HG03378 (cell line): ENCODE results near the gene GAB2.
"Not testable (repeated sequence)": the region's sequence is repeated elsewhere in the genome, so short reads cannot be mapped to it uniquely, and the experiment has no call there.

Experiments
- ATAC-seq: cut with Tn5 transposase; IDR thresholded peaks from one replicate; pipeline ENCODE4 v1.9.1; 2021; ENCODE audit warnings: mild to moderate bottlenecking, moderate library complexity; ENCODE audit not compliant: unreplicated experiment

The GAB2 gene

DNA sequence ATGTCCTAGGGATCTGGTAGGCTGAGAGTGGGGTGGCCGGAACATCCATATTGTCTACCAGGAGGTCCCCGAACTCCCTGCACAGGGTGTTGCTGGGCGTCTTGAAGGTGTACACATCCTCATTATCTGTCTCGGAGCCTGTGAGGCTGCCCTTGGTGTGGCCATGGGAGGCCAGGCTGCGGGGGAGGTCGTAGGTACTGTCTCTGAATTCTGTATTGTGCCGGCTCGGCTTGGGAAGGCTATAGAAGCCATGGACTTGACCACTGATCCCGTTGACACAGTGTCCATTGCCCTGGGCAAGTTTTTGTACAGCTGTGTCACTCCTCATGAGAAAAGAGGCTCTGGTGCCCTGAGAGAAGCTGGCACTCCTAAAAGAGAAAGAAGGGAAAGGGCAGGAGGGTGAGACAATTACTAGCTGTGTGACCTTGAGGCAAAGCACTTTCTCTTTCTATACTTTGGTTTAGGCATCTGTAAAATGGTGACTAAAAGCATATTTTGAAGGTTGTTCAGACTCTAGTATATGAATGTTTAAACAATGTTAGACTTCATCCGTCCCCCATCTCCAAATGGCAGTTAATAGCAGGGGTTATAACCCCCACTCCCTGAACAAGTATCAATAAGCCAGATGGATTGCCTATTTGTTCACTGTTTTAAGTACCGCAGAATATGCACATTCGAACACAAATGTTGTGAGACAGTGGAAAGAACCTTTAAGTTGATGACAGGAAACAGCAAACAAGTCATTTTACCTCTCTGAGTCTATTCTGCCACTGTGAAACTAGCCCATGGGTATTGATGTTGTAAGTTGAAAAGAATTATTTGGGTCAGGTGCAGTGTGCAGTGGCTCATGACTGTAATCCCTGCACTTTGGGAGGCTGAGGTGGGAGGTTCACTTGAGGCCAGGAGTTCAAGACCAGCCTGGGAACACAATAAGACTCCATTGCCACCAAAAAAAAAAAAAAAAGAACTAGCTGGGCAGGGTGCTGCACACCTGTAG, 190.6 kb downstream of the GAB2 start:
- ATAC-seq = no peak

DNA sequence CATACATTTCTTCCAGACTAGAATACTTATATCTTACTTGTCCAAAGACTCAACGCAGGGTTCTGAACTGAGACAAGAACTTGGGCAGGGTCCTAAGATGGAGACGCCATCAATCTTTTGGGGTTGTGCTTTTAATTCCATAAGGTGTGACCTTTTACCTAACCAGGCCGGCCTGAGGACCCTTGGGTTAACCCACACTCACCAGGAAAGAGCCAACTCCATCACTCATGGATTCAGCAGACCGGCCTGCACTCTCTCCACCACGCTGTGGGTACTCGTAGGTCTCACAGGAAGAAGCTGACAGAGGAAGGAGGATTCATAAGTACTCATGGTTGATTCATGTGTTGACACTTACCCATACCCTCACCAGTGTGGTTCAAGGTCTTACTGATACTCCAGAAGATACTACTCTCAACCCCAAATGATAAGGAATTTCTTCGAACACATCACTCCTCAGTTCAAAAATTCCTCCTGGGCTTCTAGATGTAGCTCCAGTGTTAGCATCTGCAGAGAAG, 192.7 kb downstream of the GAB2 start:
- ATAC-seq = no peak

DNA sequence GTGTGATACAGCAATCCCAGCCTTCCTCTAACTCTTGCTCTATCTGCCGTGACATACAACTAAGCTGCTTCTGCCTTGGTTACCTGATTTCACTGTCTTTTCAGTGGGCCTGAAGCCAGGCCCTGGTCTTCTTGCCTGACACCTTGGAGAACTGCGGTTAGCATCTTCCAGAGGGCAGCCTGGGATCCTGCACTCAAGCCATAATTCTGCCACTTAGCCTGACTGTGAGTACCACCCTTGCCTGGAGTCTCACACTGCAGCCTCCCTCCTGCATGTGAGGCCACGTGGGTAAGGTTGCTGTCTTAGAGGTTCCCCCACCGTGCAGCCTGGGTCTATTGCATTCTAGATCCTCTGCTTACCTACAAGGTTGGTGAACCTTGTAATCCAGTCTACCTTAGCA, 193.1 kb downstream of the GAB2 start:
- no peak for ATAC-seq

DNA sequence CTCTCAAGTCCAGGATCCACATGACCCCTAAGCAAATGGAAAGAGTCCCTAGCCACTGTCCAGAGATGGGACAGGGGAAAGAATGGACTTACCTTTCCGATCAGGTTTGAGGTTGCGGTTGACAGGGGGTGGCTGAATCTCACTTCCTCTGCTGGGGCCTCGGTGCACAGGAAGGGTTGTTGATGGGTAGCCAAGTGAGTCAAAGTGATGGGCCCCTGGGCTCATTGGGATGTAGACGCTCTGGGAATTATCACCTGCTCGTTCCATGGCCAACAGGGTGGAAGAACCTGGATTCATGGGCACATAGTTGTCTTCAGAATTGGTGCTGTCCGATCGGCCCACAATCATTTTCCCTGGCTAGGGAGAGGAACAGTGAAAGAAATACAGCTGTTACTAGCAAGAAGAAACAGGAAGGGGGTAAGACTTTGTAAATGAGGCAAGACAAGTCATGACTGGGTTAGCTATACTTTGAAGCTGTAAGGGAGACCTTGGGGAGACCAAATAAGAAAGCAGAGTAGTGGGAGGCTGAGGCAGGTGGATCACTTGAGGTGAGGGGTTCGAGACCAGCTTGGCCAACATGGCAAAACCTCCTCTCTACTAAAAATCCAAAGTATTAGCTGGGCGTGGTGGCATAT, 194.2 kb downstream of the GAB2 start:
- peak; percentile 72 for ATAC-seq

DNA sequence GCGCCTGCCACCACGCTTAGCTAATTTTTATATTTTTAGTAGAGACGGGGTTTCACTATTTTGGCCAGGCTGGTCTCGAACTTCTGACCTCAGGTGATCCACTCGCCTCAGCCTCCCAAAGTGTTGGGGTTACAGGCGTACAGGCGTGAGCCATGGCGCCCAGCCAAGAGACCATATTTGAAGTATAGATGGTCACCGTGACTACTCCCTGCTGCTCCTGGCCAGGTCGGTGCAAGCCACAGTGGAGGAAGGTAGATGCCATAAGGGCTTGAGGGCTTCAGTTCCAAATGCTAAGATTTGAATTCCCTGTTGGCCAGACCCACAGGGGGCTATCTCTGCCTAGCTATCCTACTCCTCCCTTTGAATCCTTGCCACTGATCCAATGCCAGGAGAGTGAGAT, 194.9 kb downstream of the GAB2 start:
- ATAC-seq = not testable (repeated sequence)

DNA sequence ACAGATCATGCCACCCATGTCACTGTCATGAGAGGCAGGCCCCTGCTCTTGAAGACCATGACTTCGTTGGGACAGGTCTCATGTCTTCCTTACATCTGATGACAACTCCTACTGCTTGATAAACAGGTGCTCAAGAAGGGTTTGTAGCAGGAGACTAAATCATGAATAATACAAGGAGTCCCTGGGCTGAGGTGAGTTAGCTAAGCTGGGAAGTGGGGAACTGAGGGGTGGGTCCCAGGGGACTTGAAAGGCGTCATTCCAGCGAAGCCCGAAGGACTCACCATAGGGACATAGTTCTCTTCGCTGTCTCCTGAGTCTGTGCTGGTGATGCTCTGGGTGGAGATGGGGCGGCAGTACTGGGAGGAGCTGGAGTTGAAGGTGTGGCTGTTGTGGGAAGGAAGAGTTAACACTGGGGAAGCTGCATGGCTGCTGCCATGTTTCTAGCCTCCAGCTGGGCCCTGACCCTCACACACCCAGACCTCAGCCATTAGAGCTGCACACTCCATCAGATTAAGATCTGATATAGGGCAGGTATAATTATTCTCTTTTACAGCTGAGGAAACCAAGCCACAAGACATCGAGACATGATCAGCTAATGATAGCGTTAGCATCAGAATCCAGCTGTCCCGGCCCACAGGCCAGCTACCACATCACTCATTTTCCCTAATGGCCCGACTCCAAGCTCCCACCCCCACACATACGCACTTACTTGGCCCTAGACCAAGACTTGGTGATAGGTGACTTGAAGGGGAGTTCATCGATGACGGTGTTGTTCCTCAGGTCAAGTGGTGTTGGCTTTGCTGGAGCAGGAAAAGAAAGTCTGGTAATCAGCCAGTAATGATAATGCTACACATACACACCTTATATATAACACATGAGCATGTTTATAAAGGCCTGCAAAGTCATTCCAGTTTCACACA, 196.0 kb downstream of the GAB2 start:
- ATAC-seq = no peak

DNA sequence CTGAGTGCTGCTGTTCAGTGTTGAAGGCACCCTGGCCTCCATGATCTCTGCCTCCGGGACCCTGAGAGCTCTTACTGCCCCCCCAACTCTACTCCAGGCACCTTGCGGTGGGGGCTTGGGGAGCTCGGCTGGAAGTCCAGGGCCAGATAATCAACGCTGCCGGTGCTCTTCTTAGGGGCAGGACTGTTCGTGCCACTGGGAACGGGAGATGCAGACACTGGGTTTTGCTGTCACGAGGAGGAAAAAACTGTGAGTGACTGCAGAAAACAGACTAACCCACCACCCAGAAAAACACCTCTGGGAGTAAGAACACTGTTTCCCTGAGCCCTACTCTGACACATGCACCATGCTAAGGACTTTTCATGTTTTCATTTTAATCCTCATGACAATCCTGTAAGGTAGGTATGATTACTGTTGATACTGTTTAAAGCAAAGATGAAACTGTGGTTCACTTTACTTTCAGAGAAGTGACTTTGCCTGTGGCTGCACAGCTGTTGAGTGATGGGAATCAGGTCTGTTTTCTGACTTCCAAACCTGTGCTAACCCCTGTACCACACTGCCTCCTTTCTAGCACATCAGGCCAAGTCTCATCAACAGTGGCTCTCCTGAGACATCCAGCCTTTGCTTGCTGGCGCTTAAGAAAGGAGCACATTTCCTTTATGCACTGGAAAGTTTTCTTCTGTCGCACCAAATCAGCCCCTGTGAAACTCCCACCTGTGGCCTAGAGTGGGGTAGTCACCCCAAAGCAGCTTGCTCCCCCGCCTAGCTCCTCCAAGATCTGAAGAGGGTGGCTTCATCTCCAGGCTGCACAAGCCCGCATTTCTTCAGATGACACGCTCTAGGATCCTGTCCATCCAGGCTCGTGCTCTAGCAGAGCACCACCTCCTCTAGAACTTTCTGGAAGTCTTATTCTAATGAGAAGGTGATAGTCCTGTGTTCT, 197.1 kb downstream of the GAB2 start:
- no peak for ATAC-seq

DNA sequence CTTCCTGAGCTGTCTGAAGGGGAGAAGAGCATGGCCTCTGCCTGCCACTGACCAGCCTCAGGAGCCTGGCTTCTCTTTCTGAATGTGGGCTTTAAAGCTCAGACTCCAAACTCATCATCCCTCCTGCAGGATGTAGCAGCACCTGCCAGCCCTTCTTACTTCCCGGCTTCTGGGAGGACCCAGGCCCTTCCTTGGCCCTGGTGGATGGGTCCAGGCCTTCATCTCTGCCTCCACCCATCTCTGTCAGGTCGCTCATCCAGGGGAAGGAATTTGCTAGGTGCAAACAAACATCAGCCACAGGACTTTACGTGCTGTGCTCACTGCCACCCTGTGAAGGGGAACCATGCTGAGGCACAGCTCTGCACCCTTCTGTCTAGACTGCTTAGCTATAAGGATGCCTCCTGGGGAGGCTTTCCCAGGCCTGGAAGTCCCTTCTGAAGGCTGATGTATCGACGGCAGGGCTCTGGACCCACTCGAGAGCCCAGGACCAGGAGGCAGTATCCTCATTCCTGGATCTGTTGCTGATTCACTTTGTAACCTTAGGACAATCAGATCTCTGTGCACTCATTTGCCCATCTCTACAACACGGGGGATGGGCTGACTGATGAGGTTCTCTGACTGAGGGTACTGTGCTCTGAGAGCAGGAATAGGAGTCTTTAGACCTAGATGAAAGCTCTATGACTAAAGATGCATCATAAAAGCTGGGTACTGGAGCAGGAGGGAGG, 198.0 kb downstream of the GAB2 start:
- ATAC-seq = no peak

DNA sequence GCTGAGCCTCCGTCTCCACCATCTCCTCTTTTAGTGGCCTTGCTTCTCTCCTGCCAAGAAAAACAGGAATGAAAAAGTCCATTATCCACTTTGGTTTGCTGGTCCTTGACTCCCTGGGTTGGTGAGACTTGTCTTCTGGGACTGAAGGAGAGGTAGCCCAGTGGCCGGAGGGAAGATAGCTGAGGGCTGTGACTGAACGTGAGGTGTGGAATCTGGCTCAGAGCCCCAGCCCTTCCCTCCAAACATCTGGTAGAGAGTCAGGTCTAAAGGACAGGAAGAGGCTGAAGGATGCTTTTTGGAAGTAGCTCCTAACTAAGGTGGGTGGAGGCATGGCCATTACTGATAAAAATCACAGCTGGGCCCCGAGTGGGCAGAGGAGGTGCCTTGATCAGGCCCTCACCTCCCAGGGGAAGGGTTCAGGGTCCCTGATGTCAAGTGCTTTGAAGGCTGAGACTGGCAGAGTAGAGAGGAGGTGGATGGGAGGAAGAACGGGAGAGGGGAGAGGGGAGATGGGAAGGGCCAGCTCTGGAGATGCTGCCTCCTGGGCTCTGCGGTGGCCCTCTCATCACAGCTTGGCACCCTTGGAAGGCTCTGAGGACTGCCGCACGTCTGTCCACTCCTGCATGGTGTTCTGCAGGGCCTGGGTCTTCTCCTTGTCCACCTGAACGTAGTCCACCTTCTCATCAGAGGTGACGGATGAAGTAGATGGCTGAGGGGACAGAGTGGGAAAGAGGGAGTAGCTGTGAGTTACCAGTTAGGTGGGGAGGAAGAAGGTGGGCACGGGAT, 198.7 kb downstream of the GAB2 start:
- no peak for ATAC-seq

DNA sequence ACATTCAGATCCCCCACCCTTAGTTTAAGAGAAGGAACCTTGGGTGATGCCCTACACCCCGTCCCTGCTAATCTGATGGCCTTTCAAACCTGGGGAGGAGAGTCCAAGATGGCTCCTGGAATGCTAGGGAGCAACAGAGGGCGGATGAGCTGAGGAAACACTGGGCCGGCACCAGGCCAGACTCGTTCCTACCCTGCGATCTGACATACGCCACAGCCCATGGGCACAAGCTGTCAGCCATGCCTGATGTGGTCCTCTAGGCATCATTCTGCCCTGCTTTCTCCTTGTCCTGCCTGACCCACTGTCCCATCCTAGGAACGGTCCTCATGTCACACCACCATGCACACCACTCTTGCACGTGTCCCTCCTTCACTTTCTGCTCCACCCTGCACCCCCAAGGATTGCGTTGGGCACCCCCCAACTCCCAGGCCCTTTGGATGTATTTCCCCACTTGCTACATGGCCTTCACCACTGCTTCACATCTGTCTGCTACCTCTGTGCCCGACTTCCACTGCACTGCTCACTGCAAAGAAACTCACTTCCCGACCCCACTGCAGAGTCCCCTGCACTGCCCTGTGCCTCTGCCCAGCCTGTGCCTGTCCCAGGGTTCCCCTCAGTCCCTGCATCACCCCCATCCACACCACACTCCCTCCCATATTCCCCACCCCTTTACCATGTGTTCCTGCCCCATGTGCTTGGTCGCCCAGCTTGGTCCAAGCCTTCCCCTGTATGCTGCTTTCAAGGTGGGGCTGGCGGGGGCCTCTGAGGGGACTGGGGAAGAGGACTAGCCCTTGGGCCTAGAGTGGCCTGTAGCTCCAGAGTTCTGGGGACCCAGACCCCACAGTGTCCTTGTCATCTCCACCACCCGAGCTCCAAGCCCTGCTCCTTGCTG, 199.7 kb downstream of the GAB2 start:
- no peak for ATAC-seq

DNA sequence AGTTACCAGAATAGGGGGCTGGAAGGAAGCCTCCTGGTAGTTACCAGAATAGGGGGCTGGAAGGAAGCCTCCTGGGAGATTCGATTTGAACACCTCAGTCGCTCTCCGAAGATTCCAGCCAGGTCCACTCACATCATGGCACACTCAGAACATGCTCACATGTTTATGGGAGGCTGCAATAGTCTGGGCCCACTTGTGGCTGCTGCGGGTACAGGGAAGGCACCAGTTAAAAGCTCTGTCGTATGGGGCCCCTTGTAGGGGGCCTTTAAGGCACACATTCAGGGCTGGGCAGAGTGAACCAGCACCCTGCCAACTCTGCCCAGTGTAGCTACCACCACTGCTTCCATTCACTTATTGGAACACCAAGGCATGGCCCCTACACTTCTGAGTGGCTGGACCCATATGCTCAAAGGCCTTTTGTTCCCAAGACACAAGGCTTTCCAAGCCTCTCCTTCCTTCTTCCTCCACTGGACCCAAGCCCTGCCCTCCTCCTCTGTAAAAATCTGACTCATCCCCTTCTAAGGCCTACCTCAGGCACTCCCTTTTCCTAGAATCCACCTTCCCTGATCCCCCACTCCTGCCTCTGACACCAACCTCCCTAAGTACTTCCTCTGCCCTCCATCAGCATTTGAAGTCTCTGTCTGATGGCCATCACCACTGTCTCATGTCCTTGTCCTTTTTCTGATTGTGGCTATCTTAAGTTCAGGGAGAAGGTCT, 200.9 kb downstream of the GAB2 start:
- ATAC-seq = no peak

DNA sequence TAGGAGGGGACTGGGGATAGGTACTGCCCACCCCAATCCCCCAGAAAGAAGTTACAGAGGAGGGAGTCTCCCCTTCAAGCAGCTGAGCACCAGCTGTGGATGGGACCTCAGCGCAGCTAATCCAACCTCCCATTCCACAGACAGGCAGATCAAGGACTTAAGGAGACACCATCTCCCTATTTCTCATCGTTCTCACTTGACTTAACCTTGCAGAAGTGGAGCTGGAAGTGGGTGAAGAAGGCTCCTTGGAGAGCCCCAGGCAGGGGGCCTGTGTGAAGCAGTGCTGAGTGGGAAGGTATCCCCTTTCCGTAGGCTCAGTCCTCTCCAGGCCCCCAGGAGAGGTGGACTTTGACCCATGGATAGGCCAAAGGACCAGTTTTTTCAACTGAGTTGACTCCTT, 201.6 kb downstream of the GAB2 start:
- ATAC-seq = no peak

DNA sequence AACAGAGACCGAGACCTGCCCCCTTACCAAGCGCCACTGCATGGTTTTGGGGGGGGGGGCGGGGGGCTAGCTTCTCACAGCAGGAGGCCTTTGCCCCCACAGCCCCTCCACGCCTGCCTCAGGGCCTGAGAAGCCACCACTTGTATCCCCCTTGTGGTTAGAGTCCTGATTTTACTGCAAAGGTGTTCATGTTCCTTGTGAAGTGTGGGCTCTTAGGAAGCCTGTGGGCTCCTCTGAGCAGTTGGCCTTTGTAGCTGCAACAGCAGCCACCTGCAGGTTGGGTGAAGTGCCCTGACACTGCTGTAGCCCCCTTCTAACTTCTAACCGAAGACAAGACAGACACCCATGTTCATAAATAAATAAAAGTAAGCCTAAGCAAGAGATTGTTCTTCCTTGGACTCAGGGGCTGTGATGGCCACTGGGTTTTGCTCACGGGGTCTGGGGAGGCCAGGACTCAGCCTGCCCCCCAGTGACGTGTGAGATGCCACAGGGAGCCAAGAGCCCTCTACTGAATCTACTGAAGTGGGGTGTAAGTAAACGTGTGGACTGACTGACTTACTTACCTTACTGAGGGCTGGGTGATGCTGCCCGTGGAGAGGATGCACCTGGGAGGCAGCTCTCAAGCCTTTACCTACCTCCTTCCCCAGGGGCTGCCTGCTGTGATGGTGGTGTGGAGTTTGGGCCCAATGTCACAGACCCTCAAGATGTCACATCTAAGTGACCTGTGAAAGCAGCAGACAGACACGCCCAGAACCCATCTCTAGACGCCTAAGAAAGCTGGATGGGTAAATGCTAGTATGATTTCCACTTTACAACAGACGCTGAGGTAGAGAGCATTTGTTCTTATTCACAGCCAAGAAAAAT, 203.1 kb downstream of the GAB2 start:
- ATAC-seq = no peak

DNA sequence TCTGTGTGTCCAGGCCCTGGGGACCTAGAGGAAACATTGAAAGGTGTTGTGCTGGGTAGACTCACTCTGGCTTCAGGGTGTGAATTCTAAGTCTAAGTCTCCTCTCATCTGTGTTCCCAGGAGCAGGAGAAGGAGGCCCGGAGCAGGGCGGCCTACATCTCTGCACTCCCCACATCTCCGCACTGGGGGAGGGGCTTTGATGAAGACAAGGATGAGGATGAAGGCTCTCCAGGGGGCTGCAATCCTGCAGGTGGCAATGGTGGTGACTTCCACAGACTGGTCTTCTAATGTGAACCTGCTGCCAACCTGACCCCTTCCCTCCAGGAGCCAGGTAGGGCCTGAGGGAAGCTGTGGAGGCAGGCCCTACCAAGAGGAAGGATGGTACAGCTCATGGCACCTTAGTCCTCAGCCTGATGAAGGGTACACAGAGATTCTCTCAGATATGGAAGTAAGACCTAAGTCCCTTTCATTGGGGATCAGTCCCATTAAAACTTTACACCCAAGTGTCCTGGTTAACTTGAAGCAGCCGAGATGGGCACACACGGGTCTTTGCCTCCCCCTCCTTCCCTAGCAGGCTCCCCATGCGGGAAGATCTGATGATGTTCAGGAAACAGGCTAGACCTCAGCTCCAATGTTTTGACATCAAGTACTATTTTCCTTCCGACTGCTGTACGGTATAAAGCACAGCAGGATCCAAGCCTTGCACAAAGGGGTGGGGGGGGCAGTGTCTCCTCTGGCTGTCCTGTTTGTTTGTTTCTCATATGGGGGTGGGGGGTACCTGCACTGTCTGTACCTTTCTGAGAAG, 203.9 kb downstream of the GAB2 start:
- no peak for ATAC-seq
